NCI-H1694 (cell line): Measurements from ENCODE around the gene ANK3.

Source experiments
- DNase-seq: peaks from one replicate; lab custom pipeline; 2025; lab: John Stamatoyannopoulos, UW

ANK3 gene

DNA sequence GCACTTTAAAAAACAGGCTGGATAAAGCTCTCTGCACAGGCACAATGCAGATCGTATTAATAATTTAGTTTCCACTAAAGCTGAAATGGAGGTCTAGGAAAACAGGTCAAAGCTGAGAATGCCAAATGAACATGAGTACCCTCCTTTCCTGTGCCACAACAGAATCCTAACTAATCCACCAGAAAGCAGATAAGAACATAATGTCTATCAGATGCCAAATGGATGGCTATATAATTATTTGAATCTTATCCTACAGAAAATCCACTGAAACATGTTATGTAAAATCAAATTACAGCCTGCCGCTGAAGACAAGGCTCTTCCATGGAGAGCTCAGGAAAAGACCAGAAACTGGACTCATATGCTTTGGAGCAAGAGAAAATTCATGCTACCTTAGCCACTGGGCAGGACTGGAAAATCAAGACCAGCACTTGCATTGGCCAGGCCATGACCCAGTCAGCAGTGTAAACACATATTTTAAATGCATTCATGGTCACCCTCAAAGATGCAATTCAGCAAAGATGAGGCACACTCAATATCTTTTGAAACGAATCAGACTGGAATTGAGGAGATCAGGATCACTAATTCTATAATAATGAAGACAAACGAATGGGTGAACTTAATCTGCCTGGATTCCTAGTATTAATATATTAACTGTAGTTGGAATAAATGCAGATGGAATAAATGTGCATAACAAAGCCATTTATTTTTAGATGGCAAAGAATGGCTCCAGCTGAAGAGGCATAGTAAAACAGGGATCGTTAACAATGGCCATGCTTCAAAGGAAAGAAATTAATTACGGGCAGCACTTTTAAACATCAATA is 13.2 kb downstream of the ANK3 start:
- no peak for DNase-seq

DNA sequence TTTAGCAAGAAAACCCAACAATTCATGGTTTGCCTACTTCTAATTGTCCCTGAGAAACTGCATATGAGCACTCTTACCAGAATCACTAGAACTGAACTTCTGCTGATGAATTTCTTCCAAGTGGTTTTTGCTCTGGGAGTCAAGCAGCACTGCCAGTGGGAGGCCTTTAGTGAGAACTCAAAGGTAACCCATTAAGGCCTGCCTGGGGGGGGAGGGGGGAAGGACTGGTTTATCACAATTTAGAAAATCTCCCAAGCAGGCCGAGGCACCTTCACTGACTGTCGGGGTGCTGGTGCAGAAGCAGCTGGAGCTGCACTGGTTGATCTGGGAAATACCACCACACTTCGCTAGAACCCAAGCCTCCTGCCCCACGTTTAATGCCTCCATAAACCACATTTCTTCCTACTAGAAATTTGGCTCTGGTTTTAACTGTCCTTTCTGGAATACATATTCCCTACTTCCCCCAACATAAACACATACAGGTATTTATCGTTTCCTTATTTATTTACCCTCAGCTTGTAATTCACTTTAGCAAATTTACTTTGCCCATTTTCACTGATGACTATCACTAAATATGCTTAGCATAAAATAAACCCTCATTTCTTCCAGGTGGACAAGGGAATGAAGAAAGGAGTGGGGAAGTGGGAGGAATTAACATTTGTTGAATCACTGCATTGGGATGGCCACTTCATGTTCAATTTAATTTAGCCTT is 14.2 kb downstream of the ANK3 start:
- no peak for DNase-seq

DNA sequence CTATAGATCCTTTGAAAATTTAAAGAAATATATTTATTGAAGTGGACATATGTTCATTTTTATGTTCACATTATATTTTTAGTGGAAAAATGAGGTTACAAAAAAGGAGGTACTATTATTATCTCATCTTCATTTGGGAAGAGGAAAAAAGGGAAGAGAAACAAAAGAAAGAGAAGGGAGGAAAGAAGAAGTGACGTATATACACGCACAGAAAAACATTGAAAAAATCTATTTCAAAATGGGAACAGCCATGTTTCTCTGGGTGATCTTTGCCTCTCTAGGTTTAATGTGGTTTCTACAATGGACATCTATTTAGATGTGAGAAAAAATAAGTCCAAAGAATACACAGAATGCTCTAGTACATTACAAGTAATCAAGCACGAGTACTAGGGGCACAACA is 14.8 kb downstream of the ANK3 start:
- no peak for DNase-seq

DNA sequence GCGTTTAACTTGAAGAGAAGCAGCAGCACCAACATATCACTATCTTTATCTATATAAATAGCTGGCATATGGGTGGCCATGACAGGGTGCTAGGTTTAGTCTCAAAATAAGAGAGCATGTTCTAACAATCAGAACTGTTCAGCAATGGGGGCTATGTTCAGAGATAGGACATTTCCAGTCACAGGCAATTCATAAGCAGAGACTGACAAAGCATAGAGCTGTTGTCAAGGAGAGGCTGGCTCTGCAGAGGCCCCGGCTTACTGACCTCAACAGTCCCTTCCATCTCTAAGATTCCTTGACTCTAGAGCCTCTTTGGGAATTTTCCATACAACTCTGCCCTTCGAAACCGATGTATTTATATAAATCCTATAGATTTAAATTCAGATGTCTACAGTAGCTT is 17.2 kb downstream of the ANK3 start:
- no peak for DNase-seq

DNA sequence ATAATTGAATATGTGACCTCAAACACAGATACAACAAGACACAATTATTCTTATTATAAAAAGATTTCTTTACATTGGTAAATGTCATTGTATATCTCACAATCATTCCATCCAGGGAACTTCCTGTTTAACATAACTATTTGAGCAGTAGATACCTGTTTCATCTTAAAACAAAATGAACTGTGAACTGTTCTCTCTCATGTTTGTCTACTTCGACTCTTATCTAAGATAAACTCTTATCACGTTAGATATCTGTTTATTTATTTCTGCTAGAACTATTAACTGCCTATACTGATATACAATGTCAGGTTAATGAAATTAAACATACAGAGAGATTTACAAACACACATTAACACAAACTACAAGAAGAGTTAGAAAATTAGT is 20.1 kb downstream of the ANK3 start:
- DNase-seq, result no peak

DNA sequence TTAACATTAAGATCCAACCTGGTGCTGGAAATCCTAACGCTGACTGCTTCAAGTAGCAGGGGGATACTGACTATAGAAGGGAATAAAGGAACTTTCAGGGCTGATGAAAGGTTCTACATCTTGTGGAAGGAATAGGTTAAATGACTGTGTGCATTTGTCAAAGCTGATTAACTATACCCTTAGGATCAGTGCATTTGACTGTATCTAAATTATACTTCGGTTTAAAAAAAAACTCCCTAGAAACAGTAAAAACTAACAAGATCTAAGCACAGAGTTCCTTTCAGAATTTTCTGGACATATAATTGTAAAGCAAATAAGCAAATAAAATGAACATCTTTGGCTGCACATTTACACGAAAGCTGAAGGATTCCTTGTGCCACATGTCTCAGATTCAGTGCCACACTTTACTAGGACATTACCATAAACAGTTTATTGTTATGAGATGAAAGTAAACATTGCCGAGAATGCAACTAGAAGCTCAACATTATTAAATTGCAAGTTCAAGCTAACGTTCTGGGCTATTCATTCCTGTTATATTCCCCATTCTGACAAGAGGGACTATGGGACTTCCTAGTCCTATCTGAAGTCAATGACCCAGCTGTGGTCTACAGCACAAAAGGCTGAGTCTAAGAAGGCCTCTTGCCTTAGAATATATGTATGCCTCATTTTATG is 20.7 kb downstream of the ANK3 start:
- no peak for DNase-seq

DNA sequence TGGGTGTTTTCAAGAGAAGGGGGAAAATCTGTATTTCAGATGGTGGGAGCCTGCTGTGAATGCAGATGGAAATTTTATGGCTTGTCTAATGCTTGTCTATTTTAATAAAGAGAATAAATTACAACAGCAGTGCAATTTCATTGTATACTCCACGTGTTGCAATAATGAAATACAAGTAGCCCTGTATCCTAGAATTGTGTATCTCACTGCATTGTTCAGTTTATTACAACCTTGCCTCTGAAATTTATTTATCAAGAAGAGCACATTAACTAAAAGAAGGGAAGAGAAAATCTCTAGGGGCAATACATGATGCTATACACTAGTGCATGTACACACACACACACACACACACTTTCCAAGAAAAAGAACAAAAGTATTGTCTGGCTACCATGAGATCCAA is 21.8 kb downstream of the ANK3 start:
- DNase-seq, result no peak

DNA sequence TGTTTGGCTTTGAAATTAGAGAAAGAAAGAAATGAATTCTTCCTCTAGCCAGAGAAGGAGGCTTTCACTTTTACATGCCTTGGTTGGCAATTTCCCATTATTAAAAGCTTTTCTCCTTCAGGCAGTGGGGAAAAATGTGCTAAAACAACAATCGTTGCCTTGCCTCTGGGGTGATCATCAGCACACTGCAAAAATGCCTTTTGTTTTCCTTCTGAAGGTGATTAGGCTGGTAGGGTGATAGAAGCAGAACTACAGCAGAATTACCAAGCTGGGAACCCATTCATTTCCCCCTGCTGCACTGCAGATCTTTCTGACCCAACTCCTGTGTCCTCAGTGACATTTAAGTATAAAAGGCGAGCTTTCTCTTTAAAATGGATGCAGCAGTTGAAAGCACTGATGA is 22.2 kb downstream of the ANK3 start:
- no peak for DNase-seq

DNA sequence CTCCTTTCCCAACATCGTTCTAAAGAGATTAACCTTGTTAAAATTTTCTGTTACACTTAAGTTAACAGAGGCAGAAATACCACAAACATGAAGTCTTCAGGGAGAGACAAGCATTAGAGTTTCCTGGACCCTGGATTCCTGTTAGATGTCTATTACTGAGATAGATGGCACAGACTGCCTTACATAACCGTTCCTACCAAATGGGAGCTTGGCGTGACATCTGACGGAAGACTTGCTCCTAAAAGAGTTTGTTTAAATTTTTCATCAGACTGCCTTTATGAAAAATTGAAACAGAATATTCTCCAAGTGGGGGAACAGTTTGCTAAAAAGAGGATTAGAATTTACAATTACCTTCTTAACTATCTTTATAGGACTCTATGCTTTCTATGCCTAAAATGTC is 22.7 kb downstream of the ANK3 start:
- no peak for DNase-seq

DNA sequence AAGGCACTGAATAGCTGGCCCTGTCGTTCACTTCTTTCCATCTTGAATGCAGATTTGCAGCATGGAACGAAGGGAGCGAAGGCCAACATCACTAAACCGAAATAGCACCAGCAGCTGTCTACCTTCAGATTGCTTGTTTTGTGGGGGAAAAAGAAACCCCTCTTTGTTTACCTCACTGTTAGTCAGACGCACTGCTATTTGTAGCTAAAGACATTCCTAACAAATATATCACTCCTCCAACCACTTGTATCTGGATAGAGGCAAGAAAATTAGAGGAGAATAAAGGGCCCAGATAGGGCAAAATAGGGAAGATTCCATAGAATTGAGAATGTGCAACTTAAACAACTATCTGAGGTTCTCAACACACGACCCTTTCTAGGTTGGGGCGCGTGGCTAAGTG is 26.5 kb downstream of the ANK3 start:
- no peak for DNase-seq

DNA sequence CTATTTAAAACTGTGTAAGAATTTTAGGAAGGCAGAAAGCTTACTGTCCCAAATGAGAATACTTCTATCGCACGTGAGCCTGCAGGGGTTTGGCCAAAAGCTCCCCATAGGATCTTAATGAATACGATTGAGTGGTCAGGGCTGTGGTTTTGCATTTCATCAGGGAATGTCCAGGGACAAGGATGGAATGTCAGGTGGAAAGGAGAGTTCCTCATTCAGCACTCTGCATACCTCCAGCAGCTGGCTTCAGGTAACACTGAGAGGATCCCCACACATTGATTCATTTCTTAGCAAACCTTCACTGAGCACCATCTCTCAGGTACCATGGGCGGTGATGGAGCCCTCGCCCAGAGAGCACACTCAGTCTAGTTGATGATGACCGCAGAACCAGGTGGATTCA is 27.2 kb downstream of the ANK3 start:
- DNase-seq, result no peak

DNA sequence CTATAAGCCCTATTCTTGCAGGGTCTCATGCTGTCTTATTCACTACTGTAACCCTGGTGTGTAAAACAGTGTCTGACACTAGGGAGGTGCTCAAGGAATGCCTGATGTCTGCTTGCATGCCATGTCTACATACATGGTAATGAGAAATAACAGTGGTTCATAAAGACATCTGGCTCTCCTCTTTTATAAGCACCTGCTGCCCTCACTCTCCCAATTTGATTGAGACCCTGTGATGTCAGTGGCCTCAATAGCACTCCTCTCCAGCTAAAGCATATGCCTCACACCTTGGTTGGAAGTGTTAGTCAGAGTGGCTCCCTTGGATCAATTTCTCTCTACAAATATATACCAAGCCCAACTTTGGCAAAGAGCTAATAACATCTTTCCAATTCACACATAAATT is 30.6 kb downstream of the ANK3 start:
- no peak for DNase-seq

DNA sequence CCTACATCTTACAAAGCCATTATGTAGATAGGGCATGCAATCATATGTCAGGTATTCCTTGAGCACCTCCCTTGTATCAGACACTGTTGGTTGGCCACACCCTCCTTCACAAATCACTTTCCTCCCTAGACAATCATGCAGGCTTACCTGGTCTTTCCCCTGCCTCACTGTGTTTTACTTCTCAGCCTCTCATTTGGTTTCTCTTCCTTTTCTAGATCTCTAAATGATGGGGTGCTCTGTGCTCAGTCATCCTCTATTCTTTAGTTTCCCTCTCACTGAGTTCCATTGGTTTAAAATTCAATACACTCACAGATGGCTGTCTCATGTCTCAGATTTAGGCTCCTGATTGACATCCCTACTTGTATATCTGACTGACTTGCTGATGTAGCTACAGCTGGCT is 31.4 kb downstream of the ANK3 start:
- no peak for DNase-seq

DNA sequence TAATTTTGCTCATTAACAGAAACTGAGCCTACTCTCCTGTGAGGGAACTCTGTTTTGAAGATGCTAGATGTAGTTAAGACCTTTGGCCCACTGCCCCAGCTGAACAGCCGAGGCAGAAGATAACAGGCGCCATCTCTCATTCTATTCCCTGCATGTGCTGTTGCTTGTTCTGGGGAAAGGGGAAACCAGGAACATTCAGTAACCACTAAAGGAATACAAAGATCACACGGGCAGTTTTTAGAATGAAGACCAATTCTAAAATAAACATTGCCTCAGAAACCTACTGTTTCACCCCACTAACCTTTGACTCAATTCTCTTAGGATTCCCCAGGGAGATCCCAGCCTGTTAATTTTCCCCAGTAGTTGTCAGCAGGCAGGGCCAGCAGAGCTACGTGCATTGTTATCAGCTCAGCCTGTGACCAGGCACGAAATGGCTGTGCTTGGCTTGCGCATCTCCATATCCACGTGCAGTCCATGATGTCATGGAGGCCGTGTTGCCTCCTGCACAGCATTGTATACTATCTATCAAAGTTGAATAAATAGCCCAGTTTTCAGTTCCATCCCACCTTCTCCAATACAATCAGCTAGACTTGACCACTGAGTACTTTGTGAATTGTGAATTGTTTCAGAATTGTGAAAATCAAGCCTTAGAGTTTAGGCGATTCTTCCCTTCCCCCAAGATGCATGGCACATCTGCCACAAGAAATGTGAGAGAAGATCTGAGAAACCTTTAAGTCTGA is 36.0 kb downstream of the ANK3 start:
- no peak for DNase-seq

DNA sequence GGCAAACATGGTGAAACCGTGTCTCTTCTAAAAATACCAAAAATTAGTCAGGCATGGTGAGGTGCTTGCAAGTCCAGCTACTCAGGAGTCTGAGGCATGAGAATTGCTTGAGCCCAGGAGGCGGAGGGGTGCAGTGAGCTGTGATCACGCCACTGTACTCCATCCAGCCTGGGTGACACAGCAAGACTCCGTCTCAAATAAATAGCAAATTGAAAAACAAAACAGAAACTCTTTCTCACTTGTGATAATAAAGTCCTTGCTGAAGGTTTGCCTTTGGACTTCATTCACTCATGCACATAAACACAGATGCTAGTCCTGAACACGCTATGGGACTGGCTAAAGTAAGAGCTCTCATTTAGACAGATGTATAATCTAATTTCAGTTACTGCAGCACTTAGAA is 37.6 kb downstream of the ANK3 start:
- no peak for DNase-seq

DNA sequence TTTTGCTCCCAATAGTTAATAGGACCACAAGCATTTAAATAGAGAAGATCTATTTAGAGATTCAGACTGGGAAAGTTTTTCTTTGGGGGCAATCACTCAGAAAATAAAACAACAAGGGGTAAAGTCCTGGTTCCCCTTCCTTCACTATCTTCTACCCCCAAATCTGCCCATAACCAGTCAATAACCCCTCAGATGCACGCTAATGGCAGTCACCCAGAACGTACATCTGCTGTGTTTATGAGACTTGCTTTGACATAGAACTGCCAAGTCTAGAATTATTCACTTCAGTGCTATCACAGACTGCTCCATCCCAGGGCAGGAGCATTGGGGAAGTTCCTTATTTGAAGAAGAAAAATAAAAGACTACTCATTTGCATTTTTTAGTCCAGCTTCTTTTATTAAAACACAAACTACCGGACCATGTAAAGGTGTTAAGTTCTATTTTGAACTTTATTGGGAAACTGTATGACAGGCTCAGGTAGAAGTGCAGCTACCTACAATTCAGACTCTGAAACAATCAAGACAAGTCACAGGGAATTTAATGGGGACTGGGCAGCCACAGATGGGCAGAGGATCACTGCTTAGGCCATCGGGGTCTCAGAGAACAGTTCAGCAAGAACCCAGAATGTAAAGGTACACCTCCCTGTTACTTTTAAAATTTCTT is 38.4 kb downstream of the ANK3 start:
- DNase-seq, result peak; percentile 74

DNA sequence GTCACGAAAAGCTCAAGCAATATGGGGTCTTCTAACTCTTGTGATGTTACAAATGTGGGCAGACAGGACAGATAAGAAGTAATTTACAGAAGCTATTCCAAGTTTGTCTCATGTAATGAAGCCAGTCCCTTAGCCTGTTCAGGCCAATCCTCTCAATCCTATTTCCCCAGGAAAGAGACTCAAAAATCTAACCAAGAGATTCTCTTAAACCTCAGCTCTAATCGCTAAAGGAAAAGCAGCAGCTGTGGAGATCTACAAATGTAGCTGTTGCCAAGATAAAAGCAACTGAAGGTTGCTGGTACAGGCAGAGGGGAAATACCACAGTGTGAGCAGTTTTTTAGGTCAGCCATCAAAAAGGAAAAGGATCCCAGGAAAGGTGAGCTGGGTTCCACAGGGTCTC is 39.3 kb downstream of the ANK3 start:
- DNase-seq, result peak; percentile 14

DNA sequence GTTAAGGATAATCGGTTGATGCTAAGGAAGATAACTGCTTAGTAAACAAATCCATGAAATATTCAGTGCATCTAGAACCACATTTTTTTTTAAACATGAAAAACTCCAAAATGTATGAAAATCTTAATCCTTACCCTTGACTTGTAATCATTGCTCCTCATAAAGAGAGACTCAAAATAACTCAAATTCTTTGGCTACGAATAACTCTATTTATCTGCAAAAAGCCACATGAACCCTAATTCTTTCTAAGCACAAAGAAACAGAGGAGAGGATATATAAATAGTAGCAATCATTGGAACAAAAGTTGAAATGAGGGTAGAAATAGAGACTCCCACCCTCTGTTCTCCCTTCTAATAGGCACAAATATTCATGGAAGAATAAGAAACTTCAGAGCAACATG is 40.2 kb downstream of the ANK3 start:
- no peak for DNase-seq

DNA sequence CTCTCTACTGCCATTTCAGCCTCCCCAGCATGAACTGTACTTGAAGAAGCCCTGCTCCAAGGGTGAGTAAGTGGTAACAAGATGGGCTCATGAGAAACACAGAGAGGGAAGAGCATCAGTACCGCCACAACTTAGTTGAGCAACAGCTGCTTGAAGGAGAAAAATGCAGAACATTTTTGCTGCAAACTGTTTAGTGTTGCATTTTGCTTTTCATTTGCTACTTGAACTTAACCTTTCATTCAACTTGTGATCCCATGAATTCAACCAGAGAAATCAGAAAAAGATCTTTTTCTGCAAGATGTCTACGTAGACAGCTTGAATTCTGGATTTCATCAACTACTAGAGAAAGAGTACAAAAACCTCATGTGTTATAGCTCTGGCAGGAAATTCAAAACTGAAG is 40.7 kb downstream of the ANK3 start:
- no peak for DNase-seq

DNA sequence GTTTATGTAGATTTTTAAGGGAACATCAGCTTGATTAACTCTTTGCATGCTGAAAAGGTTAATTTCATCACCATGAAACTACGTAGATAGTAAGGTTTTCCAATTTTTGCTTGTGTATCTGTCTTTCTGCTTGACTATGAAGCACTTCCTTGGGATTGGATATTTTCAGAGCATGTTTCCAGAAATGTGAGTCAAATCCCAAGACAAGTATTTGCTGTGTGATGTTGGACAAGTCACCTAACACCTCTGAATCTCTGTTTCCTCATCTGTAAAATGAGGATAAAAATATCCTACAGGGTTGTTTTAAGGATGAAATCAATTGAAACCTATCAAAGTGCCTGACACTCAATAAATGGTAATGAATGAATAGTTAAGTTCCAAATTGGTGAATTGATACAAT is 42.4 kb downstream of the ANK3 start:
- DNase-seq, result no peak

DNA sequence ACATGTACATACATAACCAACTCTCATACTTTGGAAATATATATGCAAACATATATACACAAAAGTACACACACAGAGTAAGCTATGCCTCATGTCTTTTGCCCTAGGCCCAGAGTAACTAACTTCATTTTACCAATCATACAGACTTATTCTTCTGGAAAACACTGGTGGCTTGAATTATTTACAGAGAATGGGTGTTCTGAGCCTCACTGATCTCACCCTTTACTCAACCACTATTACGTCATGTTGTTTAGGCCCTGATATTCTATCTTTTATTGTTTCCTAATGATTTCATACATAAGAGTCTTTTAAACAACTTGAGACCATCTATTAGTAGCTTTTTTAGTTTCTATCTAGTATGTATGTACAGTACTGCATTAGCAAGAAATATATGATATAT is 43.0 kb downstream of the ANK3 start:
- no peak for DNase-seq

DNA sequence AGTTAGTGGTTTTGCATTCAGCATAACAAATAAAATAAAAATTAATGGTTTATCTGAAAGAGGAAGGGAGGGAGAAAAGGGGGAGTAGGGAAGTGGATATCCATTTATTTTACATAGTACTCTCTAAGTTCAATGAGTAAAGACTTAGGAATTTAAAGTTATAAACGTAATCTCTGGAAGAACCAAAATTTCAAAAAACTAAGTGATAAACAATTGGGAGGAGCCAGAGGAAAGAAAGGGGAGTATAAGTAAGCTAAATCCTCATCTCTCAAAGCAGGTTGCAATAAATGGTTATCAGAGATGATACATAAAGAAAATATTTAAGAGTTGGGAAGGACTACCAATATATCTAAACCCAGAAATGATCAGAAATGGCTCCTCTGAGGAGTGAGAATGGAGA is 46.4 kb downstream of the ANK3 start:
- no peak for DNase-seq
